ENCODE results near the gene LSAMP.

Gene LSAMP

DNA sequence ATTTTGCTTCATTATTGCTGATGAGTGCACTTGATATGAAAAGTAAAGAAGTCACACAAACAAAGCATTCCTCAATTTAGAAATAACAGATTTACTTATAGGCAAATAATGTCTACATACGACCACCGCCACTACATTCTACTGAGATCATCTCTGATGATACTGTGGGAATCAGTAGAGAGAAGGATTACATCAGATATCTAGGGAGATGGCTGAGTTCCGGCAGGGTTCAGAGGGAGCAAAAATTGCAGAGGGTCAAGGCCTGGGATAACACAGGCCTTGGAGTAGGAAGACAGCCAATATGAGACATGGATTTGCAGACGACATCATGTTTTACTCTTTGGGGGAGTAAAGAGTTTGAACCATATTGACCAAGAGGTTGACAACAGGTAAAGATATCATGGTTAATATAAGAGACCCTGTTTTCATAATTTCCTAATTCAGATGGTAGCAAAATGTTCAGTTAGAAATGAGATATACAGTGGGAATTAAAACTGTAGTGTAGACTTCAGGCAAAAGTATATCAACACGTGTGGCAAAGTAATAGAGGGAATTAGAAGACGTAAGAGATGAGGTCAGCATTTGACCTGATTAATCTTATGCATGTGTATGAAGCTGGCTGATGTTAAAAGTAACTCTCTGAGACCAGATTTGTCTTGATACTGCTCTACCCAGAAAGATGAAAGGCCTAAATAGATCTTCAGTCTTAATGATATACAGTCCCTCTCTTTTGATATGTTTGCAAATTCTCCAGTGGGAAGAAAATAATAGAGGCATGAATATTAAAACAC, 15.6 kb downstream of the LSAMP start:
- DNase-seq, result no peak

DNA sequence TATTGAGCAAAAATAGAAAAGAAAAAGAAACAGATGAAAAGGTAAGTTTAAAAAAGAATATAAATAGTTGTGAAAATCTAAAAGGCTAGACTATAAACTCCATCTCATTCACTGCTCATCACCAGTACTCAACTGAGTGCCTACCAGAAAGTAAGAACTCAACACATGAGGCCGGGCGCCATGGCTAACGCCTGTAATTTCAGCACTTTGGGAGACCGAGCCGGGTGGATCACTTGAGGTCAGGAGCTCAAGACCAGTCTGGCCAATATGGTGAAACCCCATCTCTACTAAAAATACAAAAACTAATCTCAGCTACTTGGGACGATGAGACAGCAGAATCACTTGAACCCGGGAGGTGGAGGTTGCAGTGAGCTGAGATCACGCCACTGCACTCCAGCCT, 19.3 kb downstream of the LSAMP start:
- DNase-seq, result no peak

DNA sequence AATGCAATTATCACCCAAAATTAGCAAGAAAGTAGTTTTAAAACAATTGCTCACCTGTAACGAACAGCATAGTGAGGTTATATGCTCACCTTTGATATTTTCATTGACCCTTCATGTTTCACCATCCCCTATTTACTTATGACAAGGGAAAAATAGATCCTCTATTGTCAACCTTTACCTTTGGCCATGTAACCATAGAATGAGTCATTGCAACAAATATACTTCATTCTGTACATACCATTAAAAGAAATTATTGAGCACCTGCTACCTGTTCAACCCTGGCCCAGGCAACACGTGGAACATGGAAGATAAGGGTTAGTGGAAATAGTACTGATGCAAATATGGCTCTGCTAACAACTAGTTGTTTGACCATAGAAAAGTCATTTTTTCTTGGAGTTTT, 20.2 kb downstream of the LSAMP start:
- DNase-seq, result peak in 2 of 3 experiments; percentile 14 to 55

DNA sequence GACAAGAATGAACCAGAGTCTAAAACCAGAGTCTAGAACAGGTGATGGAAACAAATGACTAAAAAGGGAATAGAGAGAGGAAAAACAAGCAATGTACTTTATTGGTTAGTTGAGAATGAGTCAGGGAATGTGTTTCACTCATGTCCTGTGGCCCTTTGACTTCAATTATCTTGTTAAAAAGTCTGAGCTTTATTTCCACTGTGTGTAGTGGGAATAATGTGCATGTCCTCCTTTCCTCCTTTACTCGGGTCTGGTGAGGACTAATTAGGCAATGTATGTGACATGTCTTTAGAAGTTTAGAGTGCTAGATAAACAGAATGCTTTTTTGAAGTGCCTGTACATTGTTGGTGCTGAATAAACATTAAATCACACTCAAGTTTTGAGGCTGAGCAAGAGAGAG, 21.3 kb downstream of the LSAMP start:
- peak; percentile 18 to 62 (median 21) for DNase-seq

DNA sequence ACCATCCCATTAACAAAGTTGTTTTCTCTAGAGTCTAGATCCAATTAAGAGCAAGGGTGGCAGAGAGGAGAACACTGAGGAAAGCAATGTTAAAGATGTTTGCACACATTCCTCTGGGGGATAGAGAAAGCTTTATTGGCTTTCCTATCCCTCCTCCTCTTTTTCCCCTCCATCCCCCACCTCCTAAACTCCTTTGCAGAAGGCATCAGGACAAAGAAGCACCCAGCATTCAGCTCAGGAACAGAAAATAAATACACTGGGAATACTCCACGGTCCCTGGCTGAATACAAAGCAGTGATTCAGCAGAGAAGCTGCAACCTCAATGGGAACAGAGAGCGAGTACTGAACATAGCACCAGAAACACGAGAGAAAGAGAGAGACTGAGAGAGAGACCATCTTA, 21.9 kb downstream of the LSAMP start:
- peak in 1 of 3 experiments; percentile 39 for DNase-seq

DNA sequence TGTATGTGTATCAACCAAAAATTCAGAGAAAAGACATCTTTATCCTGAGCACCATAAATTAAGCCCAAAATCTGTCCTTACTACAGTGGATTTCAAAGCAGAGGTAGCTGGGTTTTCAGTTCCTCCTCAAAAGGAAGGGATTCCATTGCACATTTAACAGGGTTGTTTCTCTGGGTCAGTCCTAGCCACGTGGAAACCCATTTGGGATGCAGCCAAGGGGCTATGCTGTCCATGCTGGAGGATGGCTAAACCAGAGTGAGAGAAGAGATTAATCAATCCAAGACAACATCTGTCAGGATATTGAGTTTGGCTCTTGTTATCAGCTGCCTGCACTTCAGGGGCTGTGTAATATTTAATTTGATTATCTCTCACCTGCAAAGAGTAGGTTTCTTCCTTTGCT, 28.1 kb downstream of the LSAMP start:
- no peak for DNase-seq

DNA sequence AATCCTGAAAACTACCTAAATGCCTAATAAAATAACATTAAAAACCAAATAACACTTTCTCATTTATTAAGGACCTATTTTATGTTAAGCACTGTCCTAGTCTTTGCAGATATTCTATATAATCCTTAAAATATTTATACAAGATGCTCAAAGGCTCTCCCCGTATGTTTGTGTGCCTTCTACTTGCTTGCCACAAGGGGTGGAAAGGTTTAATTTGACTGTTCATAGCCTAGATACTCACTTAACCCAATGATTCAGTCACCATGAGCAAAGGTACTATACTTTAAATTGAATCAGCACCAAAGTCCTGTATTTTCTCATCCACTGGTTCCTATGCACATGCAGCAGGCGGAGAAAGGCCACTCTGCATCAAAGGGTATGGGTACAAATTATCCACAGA, 32.0 kb downstream of the LSAMP start:
- no peak for DNase-seq

DNA sequence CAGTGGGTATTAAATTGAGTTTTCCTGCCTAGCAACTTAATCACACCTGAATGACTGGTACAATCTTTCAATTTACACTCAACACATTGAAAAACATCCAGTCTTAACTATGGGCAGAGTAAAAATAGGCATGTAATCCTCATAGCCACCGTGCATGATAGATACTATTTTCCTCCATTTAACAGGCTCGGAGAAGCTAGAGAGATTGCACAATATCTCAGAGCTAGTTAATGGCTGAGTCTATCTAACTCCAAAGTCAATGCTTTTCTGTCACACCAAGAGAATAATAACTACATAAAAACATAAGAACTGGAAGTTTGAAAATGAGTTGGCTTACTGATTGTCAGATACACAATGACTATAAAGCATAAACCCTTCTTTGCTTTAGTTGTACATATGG, 36.8 kb downstream of the LSAMP start:
- DNase-seq, result no peak

DNA sequence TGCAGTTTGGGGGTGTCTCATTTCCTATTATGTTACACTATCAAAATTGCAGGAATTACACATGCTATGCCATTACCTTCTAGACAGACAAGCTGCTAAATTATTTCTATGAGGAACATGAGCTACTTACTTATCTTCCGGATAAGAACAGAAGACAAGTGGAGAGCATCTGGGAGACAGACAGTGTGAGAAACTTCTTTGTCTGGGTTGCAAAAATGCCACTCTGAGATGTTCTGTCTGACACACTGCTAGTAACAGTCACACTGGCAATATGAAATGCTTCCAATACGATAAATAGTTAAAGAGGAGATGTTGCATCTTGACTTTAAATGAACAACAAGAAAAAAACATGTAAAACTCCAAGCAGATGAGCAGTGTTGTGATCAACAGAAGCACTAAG, 40.1 kb downstream of the LSAMP start:
- DNase-seq, result no peak

DNA sequence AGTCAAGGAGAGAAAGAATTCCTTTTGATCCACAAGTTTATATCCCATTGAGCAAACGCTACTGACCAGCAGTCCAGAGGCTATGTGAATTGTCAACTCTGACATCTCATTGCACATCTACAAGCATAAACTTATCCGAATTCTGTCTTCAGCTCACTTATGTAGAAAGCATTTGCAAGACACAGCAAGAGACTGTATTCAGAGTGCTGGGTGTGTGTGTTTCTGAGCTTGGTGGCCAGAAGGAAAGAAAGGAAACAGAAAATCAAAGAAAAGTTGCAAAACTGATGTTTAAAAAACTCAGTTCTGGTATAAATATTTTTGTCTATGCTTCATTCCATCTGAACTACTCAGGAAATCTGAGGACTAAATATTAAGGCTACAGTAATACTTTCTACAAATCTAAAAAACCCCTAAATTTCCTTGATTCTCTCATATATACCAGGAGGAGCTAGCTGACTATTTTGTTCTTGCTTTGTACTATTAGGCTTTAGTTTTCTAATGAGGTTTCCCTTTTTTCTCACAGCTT, 45.5 kb downstream of the LSAMP start:
- DNase-seq, result no peak

DNA sequence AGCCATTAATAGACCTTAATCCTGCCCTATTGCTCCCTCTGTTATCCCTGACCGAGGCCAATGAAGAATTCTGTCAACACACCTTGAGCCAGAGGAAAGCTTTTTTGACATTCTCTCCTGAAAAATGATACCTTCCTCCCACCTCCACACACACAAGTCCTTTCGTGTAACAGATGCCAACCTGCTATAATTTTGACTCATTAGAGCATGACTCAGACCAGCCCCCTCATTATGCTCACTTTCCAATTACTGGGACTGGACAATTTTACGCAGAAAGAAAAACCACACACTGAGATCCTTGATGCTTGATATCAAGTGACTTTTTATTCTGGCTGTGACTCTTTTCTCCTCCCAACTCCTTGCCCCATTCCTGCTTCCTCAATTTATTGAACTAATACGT, 50.9 kb downstream of the LSAMP start:
- peak in 2 of 3 experiments; percentile 64 to 92 for DNase-seq

DNA sequence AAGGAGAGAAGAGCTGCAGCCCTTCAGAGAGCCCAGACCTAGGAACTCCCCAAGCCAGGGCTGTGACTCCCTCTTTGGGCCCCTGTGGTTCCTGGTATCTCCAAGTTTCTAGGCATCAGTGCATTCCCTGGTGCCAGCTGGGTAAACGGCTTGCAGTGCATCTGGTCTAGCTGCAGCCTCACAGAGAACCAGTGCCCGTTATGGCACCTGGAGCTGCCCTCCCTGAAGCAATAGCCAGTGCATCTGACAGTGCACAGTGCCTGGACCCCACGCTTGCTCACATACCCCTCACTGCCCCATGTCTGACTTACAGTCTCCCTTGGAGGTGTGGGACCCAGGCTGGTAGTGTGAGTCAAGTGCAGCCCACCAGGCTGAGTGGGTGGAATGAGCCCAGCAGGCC, 52.1 kb downstream of the LSAMP start:
- no peak for DNase-seq

DNA sequence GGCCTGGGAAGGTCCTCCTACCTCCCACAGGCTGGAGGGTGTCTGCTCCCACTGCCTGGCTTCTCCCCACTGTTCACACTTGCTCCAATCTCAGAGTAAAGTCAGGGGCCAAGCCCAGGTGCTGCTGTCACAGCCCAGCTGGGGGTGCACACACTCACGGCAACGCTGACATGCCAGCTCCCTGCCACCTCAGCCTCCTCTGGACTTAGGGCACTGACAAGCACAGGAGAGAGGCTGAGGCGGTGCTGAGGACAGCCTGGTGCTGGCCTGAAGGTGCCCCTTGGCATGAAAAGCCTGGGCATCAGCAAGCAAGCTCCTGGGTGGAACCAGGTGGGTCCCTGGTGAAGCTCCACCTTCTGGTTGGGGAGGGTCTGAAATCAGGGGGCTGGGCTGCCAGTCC, 53.0 kb downstream of the LSAMP start:
- DNase-seq, result no peak

DNA sequence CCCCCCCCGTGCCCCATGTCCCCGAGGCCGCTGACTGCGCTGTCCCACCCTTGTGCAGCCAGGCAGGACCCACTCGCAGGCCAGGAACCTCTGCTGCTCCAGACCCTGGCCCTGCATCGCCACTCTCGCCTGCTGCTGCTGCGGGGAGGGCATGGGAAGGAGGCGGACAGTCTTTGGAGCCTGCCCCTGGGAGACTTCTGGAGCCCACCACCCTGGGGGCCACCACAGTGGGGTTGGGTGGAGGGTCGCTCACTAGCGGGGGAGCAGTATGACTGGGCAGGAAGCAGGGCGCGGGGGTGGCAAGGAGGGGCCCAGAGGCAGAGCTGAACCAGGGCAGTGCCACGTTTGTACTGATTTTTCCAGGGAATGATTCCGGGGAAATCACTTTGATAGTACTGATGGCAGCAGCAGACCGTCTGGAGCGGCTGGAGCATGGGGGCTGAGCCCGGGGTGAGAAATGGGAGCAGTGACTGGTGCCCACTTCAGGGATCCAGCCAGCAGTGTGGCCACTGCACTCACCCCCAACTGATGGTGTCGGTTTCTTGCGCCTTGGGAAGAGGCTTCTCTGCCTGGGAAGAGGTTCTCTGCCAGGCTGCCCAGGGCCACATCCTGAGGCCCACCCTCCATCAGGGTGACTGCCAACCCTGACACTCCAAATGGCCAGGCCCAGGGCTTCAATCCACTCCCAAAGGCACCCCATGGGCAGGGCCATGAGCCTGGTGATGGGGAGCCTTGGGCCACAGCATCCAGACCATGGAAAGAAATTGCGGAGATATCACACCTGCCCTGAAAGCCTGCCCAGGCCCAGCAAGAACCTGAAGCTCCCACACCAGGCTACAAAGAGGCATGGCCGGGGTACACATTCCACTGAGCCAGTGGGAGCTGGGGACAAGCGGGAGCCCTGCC, 53.7 kb downstream of the LSAMP start:
- no peak for DNase-seq

DNA sequence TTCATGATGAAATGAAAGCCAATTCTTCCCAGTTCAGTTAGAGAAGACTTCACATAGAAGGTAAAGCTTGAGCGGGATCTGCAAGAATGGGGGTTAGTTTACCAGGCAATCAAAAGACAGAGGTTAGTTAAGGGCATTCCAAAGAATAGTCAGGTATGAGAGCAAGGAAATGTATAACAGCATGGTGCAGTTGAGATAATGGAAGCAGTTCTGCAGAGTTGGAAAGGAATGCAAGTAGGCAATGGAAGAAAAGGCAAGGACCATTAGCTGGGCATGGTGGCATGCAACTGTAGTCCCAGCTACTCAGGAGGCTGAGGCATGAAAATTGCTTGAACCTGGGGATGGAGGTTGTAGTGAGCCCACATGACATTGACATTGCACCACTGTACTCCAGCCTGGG, 55.0 kb downstream of the LSAMP start:
- no peak for DNase-seq

DNA sequence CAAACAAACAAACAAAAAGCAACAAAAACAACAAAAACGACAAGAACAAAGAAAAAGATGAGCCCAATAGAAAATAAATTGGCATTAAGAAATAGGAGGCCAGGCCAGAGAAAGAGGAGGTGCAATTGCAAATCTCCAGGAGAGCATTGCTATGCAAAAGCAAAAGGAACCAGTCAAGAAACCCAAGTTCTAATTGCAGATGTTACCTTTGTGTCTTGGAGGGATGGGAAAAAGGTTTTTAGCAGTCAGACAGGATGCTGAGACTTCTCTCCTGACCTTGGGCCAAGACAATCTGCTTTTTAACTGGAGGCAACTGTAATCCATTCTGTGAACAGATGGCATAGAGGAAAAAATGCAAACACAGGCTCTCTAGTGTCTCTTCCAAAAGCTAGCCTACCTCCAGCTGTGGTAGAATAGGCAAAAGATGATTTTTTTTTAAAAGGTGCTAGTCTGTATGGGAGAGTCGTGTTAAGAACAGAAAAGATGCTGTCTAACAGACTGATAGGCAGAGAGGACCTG, 56.4 kb downstream of the LSAMP start:
- no peak for DNase-seq

DNA sequence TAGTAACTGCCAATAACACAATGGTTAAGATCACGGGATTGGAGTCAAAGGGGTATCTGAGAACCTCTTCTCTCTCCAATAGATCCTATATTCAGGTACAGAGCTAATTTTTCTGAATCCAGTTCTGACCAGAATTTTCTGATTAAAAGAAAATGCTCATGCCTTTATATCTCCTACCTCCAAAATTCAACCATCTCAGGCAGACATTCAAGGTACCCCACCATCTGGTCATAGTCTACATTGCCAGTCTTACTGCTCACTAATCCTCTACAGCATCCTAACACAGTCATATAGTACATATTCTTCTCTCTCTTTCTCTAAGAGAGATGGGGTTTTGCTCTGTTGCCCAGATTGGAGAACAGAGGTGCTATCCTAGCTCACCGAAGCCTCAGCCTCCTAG, 59.1 kb downstream of the LSAMP start:
- DNase-seq, result no peak

DNA sequence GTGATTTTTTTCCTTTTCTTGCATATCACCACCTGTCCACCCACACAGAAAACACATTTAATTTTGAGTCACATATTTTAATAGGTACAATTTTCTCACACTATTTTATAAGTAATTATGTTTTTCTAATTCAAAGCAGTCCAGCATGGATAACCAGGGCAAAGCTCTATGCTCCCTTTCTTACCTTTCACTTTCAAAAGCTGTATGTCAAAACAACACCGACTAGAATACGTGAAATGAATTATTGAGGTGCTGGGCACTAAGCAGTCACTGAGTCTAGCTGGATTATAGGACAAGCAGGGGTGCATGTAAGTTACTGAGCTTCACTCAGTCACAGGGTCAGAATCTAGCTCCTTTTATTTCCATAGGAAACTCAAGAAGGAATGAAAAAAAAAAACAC, 60.6 kb downstream of the LSAMP start:
- peak in 2 of 3 experiments; percentile 37 to 83 for DNase-seq

DNA sequence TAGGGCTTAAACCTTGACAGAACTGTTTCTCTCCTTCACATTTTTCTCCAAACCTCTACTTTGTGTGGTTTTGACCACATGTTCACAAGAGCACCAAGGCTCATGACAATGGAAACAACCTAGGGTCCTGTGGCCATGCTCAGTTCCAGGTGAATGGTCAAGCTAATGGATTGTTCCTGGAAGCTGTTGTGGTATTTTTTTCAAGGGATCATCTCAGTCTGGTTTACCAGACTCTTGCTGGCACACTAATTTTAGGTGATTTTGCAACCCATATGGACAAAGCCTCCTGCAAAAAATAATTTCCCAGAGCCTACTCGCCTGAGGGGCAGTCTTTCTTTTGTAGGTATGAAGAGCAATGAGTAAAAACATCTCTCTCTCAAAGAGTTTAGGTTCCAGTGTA, 67.2 kb downstream of the LSAMP start:
- DNase-seq, result no peak

DNA sequence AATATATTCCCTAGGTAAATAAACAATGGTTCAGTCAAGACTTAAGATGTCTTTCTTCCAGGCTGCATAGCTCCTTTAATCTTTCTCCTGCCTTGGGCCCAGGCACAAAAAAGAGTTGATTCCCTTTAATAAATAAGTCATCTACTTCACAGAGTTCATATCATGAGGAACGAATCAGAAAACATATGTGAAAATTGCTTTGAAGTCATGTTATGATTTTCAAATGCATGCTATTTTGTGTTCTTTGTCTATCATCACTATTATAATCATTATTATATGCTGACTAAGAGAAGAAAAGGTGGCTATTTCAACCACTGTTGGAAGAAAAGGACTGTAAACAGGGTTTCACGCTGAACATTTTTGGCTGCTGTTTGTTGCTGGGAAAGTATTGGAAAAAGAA, 70.4 kb downstream of the LSAMP start:
- no peak for DNase-seq

DNA sequence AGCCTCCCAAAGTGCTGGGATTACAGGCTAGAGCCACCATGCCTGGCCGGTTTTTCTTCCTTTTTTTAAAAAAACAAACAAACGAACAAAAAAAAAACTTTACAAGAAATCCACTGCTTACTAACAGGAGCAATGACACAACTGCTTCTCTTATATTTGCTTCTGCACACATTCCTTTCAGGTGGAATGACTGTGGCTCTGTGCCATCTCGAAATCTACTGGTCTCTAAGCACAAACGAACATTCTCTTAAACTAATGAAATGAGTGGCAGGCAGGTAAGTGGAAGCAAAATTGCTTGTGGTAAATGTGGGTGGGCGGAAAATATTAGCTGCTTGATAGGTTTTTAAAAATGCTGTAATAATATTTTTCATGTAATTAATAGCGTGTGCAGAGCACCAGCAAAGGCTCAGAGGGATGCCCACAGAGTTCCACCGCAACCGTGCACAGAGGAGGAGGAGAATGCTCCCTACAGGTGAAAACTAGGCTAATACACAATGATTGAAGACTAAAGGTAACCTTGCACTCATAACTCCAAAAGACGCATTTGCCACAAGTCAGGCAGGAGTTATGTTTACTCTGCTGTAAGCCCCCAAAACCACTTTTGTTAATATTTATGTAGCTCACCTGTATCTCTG, 77.4 kb downstream of the LSAMP start:
- no peak for DNase-seq

DNA sequence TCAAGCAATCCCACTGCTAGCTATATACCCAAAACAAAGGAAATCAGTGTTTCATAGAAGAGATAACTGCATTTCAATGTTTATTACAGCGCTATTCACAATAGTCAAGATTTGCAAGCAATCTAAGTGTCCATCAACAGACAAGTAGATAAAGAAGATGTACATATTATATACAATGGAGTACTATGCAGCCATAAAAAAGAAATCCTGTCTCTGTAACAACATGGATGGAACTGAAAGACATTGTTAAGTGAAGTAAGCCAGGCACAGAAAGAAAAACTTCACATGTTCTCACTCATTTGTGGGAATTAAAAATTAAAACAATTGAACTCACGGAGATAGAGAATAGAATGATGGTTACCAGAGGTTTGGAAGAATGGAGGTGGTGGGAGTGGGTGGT, 89.2 kb downstream of the LSAMP start:
- DNase-seq, result no peak

DNA sequence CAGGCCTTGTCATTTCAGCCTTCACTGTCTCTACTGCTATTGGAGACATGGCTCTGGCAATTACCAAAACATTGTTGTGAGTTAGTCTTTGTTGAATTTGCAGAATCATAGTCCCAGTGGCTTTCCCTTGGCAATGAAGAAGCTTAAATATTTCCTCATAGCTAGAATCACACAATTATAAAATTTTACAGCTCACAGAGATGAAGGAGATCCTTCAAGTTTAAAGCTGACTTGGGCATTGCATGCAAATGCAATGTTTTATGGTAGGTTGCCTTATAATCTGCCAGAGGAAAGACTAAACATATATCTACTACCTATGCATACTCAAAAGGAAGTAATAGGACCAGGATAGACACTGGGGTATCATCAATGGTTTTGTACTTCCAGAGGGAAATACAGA, 90.9 kb downstream of the LSAMP start:
- no peak for DNase-seq

All from NCI-H1417 (cell line).